Dermis blood vessel endothelial cell (primary cell): ENCODE results near the gene SYNJ2. TPM values are rescaled to one million over a fixed set of nuclear protein-coding genes. Genes with fewer than 3 reads are reported as not detected.

Experiments used
- DNase-seq: peaks from one replicate; pipeline ENCODE4 v3.0.0; 2010
- total RNA-seq: library from RNA; depleted of rRNA; stranded (reverse); fragments of >200 nt; gene quantifications from 2 replicates; pipeline ENCODE4 v1.2.3, GENCODE V29; 2014

SYNJ2 gene
- total RNA-seq, 1 donor from 2014 or later = 34.7 TPM

DNA sequence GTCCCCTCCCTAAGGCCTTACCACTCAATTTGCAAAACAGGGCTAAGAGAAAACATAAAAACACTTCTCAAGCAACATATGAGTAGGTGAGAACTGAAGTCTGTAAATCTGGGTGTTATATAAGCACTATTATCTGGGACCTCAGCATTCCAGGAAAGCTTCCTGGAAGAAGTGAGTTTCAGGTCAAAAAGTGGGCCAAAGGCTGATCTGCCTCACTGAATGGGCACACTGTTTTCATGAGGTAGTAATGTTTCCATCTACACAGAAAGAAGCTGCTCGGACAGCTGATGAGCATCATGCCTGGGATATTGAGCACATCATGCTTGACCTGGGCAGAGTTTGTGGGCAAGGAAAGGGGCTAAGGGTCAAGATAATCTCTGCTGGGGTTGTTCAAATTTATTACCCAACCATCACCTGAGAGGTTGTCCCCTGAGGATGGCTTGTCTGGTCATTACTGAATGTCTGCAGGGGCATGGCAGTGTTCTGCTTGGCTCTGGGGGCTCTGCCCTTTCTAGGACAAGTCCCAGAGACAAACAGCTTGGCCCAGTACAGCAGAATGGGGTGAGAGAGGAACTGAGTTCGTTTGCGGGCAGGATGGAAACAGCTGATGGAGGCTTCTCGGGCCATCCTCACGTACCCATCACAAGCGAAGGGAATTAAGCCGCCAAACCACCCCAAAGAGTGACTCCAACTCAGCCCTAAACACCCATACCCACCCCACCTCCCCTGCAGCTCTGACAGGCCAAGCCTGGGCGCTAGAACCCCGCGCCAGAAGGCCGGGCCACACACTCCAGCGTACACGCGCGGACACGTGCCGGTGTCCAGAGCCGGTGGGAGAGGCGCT, 1.2 kb upstream of the SYNJ2 start:
- DNase-seq = no peak

DNA sequence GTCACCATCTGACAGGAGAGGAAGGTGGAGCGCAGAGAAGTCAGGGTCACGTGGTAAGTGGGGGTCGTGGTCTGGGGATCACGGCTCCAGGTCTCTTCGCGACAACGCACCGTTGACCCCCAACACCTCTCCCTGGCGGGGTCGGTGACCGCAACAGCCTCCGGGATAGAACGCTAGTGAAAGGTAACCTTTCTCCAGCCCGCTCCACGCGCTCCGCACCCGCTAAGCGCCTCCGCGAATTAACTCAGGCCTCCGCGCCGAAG, 600 bp upstream of the SYNJ2 start:
- no peak for DNase-seq

DNA sequence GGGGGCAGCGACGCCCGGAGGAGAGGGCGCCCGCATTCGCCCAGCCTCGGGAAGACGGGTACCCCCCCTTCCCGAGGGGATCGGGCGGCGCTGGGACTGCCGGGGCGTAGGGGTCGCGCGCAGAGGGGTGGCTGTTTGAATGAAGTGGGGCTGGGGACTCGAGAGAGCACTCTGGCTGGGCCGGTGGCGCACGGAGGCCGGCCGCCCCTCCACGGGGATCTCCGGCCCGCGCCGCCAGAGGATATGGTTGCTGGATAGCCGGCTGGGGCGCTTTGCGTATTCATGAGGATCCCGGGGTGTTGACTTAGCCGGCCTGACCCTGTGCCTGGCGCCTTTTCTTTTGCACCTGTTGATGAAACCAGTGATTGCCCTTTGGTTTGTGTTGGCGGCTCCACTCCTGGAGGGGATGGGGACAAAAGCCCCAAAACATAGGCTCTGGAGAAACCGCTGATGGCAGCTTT, 469 bp downstream of the SYNJ2 start:
- DNase-seq = peak; percentile 53

DNA sequence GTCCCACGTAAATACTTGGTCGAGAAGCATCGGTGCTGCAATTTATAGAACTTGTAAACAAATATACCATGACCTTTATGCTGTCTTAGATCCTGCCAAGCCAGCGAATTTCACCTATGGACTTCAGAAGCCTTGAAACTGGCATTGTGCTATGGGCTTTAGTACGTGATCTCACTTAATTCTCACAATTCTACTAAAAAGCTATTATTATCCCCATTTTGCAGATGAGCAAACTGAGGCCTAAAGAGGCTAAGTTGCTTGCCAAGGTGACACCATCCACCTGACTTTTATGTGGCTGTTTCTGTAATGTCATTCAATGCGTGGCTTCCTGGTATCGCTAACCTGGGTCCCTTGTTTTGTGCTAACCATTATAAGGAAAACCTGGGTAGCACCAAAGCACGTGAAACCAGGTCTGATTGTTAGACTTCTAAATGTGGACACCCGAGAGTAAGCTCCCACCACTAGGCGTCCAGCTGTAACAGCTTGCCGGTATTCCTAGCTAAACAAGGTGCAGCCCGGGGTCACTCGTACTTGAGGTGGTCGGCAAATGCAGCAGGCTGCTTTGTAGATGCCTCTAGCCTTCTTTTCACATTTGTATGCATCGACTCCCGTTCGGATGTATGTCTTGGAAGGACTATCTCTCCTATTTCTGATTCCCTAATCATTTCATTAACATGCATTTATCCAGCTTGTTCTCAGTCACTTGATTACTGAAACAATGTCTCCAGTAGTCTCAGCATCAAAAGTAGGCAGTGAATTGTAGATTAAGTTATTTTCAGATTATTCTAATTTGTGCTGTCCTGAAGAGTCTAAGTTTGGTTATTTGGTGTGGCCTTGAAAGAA, 1.1 kb downstream of the SYNJ2 start:
- DNase-seq = peak; percentile 84

DNA sequence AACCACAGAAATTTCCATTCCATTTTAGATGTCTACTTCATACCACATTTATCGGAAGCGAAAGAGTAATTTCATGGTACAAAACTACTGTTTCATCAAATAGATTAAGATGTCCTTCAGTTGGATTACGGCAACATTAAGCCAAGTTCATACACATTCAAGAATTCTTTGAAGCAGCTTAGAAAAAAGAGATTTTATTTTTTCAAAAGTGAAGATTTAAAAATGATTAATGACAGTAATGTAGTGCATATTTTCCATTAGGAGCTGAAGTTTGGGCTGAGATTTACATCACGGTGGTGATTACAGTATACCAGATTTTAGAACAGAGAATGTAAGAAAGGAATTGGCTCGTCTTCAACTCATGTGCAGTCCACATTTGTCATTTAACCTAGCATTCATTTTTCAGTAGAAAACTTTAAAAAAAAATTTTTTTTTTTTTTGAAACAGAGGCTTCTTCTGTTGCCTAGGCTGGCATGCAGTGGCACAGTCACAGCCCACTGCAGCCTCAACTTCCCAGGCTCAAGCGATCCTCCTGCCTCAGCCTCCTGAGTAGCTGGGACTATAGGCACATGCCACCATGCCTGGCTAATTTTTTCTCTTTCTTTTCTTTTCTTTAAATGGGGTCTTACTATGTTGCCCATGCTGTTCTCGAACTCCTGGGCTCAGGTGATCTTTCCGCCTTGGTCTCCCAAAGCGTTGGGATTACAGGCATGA, 1.9 kb downstream of the SYNJ2 start:
- no peak for DNase-seq

DNA sequence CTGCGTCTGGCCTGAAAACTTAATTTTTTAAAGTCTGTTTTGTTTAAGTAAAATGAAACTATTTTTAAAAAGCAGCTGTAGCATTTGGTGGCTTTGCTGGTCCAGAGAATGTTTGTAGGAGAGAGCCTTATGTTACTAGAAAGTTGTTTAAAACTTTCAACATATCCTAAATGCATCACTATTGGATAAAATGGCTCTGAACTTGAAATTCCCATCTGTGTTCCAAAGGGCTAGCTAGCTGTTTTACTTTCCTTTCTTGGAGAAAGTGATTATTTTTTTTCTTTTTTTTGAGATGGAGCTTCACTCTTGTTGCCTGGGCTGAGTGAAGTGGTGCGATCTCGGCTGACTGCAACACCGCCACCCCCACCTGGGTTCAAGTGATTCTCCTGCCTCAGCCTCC, 2.5 kb downstream of the SYNJ2 start:
- DNase-seq = no peak

DNA sequence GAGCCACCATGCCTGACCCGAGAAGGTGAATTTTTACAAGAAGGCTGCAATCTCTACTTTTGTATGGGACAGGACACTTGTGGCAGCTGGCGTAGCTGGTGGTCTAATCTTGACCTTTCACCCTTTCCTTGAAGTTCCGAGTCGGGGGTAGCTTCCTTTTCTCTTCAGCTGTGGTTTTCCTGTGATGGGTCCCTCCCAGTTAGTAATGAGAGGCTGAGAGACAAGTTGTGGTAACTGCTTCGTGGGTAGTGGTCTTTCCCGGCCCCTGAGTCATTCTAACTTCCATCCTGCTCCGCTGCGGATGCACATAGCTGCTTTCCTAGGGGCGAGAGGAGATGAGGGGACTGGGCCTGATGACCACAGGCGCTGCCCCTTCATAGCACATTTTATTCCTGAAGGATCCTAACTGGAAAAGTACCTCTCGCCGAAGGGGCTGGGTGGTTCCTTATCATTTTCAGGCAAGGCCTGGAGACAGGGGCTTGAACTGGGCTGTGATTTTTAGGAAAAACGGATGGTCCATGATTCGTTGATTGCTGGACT, 3.1 kb downstream of the SYNJ2 start:
- DNase-seq = no peak

DNA sequence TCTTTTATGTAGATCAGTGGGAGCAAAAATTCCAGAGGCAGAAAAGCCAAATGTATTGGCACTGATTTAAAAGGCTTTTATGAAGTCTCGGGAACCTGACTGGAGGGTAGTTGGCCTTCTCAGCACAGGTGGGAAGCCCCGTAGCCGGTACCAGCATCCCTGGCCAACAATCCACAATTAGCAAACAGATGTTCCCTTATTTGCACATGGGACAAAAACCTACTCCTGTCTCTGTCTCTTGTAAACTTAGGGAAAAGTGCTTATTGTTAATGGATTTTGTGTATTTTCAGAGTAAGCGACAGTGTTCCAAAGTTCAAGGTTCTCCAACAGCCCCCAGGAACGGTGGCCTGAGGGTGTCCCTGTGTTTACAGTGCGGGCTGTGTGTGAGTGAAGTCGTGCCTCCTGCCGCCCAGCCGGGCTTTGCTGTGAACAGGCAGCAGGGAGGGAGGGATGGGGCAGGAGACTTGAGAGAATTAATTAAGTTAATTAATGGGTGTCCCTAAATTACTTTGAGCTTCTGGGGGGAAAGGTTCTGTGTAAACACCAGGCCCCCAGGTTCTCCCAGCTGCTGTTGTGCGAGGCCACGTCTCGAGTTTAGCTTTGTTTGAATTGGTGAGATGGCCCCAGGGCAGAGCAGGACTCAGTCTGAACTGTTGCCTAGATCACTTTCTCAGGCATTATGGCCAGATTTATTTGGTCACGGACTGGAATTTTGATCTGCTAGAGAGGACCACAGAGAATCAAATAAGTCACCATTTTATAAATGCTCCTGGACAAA, 3.9 kb downstream of the SYNJ2 start:
- DNase-seq = no peak

DNA sequence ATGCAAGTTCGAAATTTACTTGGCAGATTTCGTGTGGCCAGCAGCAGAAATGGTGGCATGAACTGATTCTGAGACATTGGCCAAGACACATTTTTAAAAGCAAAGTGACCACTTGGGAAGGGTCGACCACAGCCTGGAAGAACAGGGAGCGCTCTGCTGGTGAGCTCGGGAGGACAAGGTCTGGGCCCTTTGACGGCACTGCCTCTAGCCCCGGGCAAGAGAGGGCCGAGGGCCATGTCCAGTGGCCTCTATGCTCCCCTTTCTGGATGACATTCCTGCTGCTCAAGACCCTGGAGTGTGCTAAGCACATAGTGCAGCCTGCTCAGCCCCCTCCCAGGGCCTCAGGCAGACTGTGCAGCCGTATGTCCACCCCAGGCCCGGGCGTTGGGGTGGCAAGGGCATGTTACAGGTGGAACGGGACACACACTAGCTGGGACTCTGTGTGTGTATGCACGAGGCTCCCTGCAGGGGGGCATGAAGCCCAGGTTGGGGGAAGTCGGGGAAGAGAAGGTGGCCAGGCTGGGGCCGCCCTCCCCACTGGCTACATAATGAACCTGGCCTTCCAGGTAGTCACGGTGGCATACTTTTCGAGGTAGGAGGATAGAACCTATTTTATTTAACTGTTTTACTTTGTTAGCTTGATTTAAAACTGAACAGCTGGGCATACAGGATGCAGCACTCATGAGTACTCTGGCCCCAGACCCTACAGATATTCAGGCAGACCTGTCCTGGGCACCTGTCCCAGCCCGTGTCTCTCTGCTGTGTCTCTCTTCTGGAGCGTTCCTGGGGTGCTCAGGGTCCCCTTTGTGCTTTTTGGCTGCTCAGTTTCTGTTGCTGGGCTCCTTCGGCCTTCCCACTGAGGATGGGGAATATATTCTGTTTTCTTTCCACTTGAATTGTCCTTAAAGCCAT, 6.4 kb downstream of the SYNJ2 start:
- DNase-seq = no peak

DNA sequence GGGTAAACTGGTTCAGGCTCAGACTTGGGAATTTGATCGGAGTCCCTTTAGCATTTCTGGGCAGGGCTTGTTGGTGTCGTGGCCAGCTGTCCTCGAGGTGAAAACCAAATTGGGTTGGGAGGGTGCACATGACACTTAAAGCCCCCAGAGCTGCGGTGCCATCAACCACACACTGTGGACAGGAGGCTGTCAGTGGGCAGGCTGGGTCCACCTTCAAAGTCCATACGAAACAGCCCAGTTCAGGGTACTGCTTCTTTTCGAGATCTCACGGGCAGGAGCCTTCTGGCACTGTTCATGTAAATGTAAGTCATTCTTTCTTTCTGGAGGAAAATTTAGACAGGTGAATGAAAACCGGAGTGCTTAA, 7.0 kb downstream of the SYNJ2 start:
- DNase-seq = no peak

DNA sequence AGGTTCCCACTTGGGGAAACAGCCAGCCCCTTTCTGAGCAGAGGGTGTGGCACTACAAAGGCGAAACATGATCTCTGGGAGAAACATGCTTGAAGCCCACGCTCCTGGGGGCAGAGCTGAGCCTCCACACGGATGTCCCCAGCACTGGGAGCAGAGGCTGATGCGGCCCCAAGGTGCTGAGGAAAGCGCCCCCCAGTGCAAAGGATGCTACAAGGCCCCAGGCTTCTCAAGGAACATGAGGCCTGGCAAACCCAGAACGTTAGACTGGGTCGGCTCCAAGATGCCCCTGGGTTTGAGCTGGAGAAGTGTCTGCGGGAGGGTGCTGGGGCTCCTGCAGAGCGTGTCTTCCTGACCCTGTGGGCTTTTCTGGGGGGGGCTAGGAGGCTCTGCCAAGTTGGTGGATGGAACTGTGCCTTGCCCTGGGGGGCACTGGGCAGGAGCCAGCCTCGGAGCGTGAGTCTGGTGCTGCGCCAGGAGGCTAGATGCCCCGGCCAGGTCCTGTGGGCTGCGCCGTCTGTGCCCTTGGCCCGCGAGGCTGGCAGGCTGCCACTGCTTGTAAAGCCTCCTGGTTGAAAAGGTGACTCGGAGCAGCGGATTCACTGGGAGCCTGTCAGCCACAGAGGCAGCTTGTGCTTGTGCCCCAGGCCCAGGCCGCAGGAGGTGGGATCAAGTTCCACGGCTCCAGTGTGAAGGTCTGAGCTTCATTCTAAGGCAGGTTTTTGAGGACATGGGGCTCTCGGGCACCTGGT, 8.1 kb downstream of the SYNJ2 start:
- DNase-seq = peak; percentile 67

DNA sequence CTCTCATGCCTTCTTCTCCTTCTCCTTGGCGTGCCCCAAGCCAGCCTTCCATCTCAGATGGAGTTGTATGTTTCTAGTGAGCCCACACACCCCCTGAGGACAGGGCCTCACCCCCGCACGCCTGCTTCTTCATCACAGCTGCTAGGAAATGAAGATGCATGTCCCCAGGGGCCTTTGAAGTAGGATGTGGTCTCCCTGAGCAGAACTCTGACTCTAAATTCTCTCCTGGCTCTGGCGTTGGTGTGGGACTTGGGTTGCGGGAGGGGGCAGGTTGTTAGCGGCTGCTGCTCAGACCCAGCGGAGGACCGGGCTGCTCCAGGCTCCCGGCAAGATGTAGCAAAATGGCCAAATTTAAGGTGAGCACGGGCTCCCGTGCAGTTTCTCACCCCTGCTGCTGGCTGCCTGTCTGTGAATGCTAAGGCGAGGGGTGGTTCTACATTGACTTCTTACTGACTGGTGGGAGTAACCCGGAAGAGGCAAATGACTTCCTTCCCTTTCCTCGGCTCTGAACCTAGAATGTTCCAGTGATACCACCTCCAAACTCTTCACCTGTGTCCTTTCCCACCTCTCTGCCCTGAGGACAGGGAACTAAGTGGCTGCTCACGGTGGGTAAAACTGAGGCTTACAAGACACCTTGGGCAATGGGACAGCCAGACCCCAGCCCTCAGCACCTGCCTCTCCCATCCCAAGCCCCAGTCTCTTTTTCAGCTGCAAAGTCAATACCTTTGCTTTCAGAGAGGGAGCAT, 8.8 kb downstream of the SYNJ2 start:
- DNase-seq = no peak

DNA sequence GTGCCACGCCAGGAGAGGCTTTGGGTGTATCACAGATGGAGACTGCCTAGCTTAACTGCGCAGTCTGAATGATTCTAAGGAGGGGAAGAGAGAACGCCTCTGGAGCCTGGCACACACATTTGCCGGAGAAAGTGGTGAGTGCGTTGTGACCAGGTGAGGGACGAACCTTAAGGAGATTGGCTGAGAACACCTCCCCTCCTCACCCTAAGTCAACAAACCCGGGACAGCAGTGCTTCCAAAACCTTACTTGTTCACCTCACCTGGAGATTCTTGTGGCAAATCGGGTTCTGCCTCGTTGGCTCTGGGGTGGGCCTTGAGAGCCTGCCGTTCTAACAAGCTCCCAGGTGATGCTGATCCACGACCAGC, 9.4 kb downstream of the SYNJ2 start:
- no peak for DNase-seq

DNA sequence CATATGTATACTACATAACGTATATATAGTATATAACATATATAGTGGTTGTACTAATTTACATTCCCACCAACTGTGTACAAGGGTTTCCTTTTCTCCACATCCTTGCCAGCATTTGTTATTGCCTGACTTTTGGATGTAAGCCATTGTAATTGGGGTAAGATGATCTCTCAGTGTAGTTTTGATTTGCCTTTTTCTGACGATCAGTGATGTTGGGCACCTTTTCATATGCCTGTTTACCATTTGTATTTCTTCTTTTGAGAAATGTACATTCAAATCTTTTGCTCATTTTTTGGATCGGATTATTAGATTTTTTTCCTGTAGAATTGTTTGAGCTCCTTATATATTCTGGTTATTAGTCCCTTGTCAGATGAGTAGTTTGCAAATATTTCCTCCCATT, 11.4 kb downstream of the SYNJ2 start:
- peak; percentile 37 for DNase-seq

DNA sequence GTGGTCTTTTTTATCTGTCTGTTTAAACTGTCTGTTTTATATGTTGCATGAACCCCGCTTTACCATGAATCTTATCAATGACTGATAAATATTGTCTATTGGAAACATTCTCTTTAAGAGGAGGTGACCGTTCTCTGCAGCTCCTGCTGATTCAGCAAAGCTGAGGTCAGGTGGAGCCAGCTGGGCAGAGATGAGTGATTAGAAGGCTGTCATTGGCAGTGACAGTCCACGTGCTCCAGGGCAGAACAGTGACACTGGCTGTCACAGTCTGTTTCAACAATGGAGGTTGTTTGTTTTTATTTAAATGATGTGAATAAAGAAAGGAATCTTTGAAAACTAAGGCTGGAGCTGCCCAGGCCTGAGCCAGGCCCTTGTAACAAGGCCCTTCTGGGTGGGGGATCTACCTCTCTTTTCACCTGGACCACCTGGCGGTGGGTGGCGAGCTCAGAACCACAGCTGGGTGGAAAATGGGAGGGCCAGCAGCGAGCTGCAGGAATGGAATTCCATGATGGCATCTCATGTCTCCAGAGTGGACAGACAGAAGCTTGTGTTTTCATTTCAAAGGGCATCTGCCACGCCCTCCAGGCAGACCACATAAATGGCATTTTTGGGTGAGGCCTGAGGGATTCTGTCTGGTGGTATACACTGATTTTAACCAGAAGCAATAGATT, 12.6 kb downstream of the SYNJ2 start:
- DNase-seq = no peak

DNA sequence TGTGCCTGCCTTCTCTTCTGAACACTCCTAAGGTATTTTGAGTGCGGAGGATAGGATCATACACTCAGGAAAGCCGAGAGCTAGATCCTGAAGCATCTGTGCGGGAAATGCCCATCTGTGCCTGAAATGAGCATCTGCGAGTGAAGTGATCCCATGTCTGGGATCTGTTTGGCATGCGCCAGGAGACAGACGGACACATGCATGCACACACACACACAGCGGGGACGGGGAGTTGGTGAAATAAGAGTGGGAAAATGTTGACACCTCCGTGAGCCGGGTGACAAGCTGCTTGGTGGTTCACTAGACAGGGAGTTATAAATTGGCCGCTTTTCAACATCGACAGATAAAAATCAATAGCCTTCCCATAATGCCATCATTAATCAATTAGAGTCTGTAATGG, 13.8 kb downstream of the SYNJ2 start:
- DNase-seq = no peak

DNA sequence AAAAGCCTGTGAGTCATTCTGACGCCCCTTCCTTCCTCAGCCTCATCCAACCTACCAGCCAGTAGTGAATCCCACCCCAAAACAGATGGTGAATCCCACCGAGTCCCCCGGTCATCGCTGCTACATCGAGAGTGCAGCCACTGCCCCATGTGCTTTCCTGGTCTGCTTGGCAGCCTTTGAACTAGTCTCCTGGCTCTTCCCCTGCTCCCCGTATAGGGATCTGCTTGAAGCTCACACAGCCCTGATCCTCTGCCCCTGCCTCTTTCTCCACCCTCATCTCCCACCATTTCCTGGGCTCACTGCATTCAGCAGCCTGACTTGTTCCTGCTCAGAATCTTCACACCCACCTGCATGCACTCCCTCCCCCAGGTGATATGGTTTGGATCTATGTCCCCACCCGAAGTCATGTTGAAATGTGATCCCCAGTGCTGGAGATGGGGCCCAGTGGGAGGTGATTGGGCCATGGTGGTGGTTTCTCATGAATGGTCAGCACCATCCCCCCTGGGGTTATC, 14.6 kb downstream of the SYNJ2 start:
- peak; percentile 50 for DNase-seq

DNA sequence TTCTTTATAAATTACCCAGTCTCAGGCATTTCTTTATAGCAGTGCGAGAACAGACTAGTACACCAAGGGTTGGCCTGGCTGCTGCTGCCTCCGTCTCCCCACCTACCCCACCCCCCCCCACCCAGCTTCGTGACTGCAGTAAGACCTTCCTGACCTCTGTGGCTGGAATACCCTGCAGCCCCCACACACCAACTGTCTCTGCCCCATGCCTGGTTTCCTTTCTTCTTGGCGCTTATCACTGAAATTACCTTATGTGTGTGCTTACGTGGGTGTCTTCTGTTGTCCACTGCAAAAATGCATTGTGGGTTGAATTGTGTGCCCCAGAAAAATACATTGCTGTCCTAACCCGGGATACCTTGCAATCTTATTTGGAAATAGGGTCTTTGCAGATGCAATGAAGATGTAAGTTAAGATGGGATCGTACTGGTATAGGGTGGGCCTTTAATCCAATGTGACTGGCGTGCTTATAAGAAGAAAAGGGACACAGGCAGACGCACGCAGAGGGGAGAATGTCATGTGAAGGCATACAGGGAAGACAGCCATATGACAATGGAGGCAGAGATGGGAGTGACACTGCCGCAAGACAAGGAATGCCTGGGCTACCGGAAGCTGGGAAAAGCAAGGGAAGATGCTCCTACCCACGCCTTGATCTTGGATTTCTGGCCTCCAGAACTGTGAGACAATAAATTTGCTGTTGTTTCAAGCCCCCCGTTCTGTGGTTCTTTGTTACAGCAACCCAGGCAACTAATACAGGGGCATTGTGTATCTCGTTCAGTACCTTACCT, 15.4 kb downstream of the SYNJ2 start:
- no peak for DNase-seq
